22Rv1 (cell line): ENCODE measurements around the gene ADGRA1.

Source experiments
- ZFX ChIP-seq: fragments of 450-650 bp; IDR thresholded peaks from 2 replicates; pipeline ENCODE4 v1.6.1; 2017; ENCODE audit warnings: antibody characterized with exemption, borderline replicate concordance
- TF ChIP-seq, protein P1 (sequence below): fragments of 450-650 bp; IDR thresholded peaks from 2 replicates; pipeline ENCODE4 v1.5.1; 2017; ENCODE audit warnings: mild to moderate bottlenecking

DNA sequence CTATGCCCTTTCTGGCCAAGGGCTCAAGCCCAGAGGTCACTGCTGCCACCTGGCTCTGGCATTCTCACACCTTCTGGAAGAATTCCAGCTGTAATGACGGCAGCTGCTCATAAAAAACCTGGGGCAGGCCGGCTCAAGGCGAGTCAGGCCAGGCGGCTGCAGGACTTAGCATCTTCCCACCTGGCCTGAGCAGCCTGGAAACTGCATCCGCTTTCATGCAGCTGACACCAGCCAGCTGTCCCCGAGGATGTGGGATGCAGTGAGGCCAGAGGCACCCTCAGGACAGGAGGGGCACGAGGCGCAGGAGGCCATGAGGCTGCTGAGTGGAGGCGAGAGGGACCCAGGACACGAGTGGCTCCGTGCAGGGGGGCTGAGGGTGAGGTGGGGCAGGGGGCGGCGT, 47.5 kb upstream of the ADGRA1 start:
- TF ChIP-seq, protein P1, sequence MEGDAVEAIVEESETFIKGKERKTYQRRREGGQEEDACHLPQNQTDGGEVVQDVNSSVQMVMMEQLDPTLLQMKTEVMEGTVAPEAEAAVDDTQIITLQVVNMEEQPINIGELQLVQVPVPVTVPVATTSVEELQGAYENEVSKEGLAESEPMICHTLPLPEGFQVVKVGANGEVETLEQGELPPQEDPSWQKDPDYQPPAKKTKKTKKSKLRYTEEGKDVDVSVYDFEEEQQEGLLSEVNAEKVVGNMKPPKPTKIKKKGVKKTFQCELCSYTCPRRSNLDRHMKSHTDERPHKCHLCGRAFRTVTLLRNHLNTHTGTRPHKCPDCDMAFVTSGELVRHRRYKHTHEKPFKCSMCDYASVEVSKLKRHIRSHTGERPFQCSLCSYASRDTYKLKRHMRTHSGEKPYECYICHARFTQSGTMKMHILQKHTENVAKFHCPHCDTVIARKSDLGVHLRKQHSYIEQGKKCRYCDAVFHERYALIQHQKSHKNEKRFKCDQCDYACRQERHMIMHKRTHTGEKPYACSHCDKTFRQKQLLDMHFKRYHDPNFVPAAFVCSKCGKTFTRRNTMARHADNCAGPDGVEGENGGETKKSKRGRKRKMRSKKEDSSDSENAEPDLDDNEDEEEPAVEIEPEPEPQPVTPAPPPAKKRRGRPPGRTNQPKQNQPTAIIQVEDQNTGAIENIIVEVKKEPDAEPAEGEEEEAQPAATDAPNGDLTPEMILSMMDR: no peak
- TF ChIP-seq ZFX: no peak
